PC-3 (cell line): ENCODE data around the gene TMEM81. TPM values are rescaled to one million over a fixed set of nuclear protein-coding genes. Genes with fewer than 3 reads are reported as not detected.

Experiments used
- ATAC-seq: fragments of 200-7000 bp; cut with Tn5 transposase; 2 replicates; pipeline ENCODE4 v1.9.1; 2020; ENCODE audit warnings: mild to moderate bottlenecking, moderate library complexity
- BruUV-seq: library from RNA; stranded (reverse); fragments of 400-500 nt; replicated peaks from 2 replicates; lab custom pipeline; 2021; lab: Mats Ljungman, UMichigan
- CTCF ChIA-PET: fragments of 300-600 bp; sonication (Branson Sonifier 250); formaldehyde crosslinking; loops from one replicate; lab custom pipeline; 2022; ENCODE audit warnings: antibody characterized with exemption; lab: Charles Lee
- POLR2A ChIA-PET: fragments of 300-600 bp; sonication (Branson Sonifier 250); formaldehyde crosslinking; loops from one replicate; lab custom pipeline; 2022; ENCODE audit warnings: antibody characterized with exemption; ENCODE audit not compliant: unreplicated experiment; lab: Charles Lee
- DNase-seq: peaks from one replicate; pipeline ENCODE4 v3.0.0-alpha.2; 2015
- H2AFZ ChIP-seq: fragments of 300-600 bp; sonication (generic); 2 replicates; pipeline ENCODE4 v1.6.0; 2016; ENCODE audit warnings: antibody characterized with exemption, low read length
- H3F3A ChIP-seq: fragments of 300-600 bp; sonication (generic); one replicate; pipeline ENCODE4 v1.6.0; 2017; ENCODE audit warnings: antibody characterized with exemption, low read length, control low read depth, mild to moderate bottlenecking; ENCODE audit not compliant: unreplicated experiment
- H3K27ac ChIP-seq: fragments of 300-600 bp; sonication (generic); 2 replicates; pipeline ENCODE4 v1.5.1; 2016; ENCODE audit warnings: mild to moderate bottlenecking, low read length
- H3K27me3 ChIP-seq: fragments of 300-600 bp; sonication (generic); 2 replicates; pipeline ENCODE4 v1.6.1; 2016; ENCODE audit warnings: low read length, mixed read lengths
- H3K36me3 ChIP-seq: fragments of 300-600 bp; sonication (generic); 2 replicates; pipeline ENCODE4 v1.6.1; 2016; ENCODE audit warnings: low read depth, mixed run types, low read length, mixed read lengths
- H3K4me1 ChIP-seq: fragments of 300-600 bp; sonication (generic); 2 replicates; pipeline ENCODE4 v1.5.1; 2016; ENCODE audit warnings: low read length; ENCODE audit not compliant: insufficient read depth
- H3K4me2 ChIP-seq: fragments of 300-600 bp; sonication (generic); 2 replicates; pipeline ENCODE4 v1.6.0; 2016; ENCODE audit warnings: low read length
- H3K4me3 ChIP-seq: fragments of 300-600 bp; sonication (generic); 2 replicates; pipeline ENCODE4 v1.5.1; 2016; ENCODE audit warnings: mild to moderate bottlenecking, low read length, mixed read lengths
- H3K79me2 ChIP-seq: fragments of 300-600 bp; sonication (generic); 2 replicates; pipeline ENCODE4 v1.6.1; 2017; ENCODE audit warnings: low read length, mixed read lengths
- H3K9ac ChIP-seq: fragments of 300-600 bp; sonication (generic); 2 replicates; pipeline ENCODE4 v1.6.0; 2016; ENCODE audit warnings: mild to moderate bottlenecking, low read length
- H3K9me2 ChIP-seq: fragments of 300-600 bp; sonication (generic); replicated peaks from 2 replicates; pipeline ENCODE4 v1.6.1; 2016; ENCODE audit warnings: mixed run types, low read length, mixed read lengths
- H3K9me3 ChIP-seq: fragments of 300-600 bp; sonication (generic); 2 replicates; pipeline ENCODE4 v1.6.1; 2016; ENCODE audit warnings: low read length, mixed read lengths
- H4K20me1 ChIP-seq: fragments of 300-600 bp; sonication (generic); 2 replicates; pipeline ENCODE4 v1.6.1; 2016; ENCODE audit warnings: low read length, mixed read lengths
- EZH2 ChIP-seq: fragments of 300-600 bp; sonication (generic); IDR thresholded peaks from one replicate; pipeline ENCODE4 v1.6.1; 2017; ENCODE audit warnings: antibody characterized with exemption, mild to moderate bottlenecking, low read length; ENCODE audit not compliant: unreplicated experiment
- EZH2phosphoT487 ChIP-seq: fragments of 300-600 bp; sonication (generic); IDR thresholded peaks from 2 replicates; pipeline ENCODE4 v1.6.1; 2018; ENCODE audit warnings: mild to moderate bottlenecking, antibody characterized with exemption, low read length, borderline replicate concordance
- intact Hi-C: fragments of 100-400 bp; cut with micrococcal nuclease; formaldehyde crosslinking; loops from 2 replicates; pipeline ENCODE4 v1.9.0; 2023
- total RNA-seq: library from RNA; depleted of rRNA; stranded (reverse); fragments of >200 nt; gene quantifications from 2 replicates; pipeline ENCODE4 v1.2.3, GENCODE V29; 2014
- TF ChIP-seq, protein P1 (sequence below): fragments of 300-600 bp; sonication (generic); conservative IDR thresholded peaks from 2 replicates; pipeline ENCODE4 v1.5.1; 2017; ENCODE audit warnings: antibody characterized with exemption, low read depth, mild to moderate bottlenecking, low read length

Gene TMEM81
- total RNA-seq, 1 experiment from 2014 or later = 6.3 TPM

DNA sequence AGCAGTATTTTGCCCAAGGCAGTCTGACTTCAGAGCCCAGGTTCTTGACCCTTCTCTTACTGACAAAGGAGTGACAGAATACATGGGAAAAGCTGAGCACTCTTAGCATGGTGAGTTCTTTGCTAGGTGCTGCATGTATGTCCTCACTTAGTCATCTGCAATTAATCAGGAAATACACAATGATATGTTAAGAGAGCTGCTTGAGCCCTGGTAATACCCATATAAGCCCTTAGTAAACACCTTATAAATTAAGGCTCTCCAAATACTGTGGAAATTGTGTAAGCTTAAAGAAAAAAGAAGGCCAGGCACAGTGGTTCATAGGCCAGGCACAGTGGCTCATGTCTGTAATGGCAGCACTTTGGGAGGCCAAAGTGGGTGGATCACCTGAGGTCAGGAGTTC lies 14.0 kb upstream of the TMEM81 start:
- no peak overlapping the region for H3K4me2 ChIP-seq
- TF ChIP-seq, protein P1, sequence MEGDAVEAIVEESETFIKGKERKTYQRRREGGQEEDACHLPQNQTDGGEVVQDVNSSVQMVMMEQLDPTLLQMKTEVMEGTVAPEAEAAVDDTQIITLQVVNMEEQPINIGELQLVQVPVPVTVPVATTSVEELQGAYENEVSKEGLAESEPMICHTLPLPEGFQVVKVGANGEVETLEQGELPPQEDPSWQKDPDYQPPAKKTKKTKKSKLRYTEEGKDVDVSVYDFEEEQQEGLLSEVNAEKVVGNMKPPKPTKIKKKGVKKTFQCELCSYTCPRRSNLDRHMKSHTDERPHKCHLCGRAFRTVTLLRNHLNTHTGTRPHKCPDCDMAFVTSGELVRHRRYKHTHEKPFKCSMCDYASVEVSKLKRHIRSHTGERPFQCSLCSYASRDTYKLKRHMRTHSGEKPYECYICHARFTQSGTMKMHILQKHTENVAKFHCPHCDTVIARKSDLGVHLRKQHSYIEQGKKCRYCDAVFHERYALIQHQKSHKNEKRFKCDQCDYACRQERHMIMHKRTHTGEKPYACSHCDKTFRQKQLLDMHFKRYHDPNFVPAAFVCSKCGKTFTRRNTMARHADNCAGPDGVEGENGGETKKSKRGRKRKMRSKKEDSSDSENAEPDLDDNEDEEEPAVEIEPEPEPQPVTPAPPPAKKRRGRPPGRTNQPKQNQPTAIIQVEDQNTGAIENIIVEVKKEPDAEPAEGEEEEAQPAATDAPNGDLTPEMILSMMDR = no peak
- TF ChIP-seq EZH2phosphoT487 = no peak
- TF ChIP-seq EZH2 = no peak

GRCh38 chr1:205095422-205095821 lies 11.2 kb upstream of the TMEM81 start:
- ATAC-seq = no peak

More for the DNA sequence above, 14.0 kb upstream of the TMEM81 start:
- H3K27ac ChIP-seq = no peak overlapping the region
- no peak overlapping the region for H2AFZ ChIP-seq
- H3F3A ChIP-seq = no peaks in the 10 kb centered on the region
- H3K4me3 ChIP-seq = no peak overlapping the region
- intact Hi-C loops = no loop called here
- no peaks in the 10 kb centered on the region for H4K20me1 ChIP-seq
- no TSS peak for BruUV-seq
- no peaks in the 10 kb centered on the region for H3K4me1 ChIP-seq
- ATAC-seq (no peak), DNase-seq (no peak)
- CTCF ChIA-PET = interaction anchor here (0.6 kb wide), 1 partner anchor 650 kb away, joined by 6 read pairs; no protein-coding TSS in a partner anchor
- H3K9ac ChIP-seq = no peak overlapping the region
- H3K9me2 ChIP-seq = no peaks in the 10 kb centered on the region
- H3K79me2 ChIP-seq = no peaks in the 10 kb centered on the region
- H3K36me3 ChIP-seq = peaks cover 83% of the 10 kb centered on the region
- H3K9me3 ChIP-seq = no peaks in the 10 kb centered on the region
- POLR2A ChIA-PET = no interaction called here
- no peaks in the 10 kb centered on the region for H3K27me3 ChIP-seq

More at GRCh38 chr1:205095422-205095821, 11.2 kb upstream of the TMEM81 start:
- H3K4me1 ChIP-seq = no peaks in the 10 kb centered on the region
- H3F3A ChIP-seq = no peaks in the 10 kb centered on the region
- CTCF ChIA-PET = interaction anchor here (1.0 kb wide), 1 partner anchor 34 kb away, joined by 3 read pairs; no protein-coding TSS in a partner anchor
- H3K9ac ChIP-seq = no peak overlapping the region
- no peak overlapping the region for H2AFZ ChIP-seq
- H3K27me3 ChIP-seq = no peaks in the 10 kb centered on the region
- no peaks in the 10 kb centered on the region for H3K9me2 ChIP-seq
- no peak overlapping the region for H3K4me2 ChIP-seq
- H3K79me2 ChIP-seq = no peaks in the 10 kb centered on the region
- H4K20me1 ChIP-seq = no peaks in the 10 kb centered on the region
- no peaks in the 10 kb centered on the region for H3K9me3 ChIP-seq
- H3K27ac ChIP-seq = no peak overlapping the region
- TF ChIP-seq EZH2 = no peak
- TF ChIP-seq EZH2phosphoT487 = no peak
- TF ChIP-seq, protein P1 = no peak
- peaks cover 78% of the 10 kb centered on the region for H3K36me3 ChIP-seq
- no peak overlapping the region for H3K4me3 ChIP-seq
- no TSS peak for BruUV-seq
- intact Hi-C loops = no loop called here
- POLR2A ChIA-PET = interaction anchor here (0.7 kb wide), 1 partner anchor 537 kb away, joined by 3 read pairs; no protein-coding TSS in a partner anchor
- DNase-seq = no peak
